Adrenal gland (tissue), 5 donors: ENCODE measurements around the gene NIP7.

Experiments used
- POLR2A ChIP-seq, 2 donors: fragments of 450-650 bp; IDR thresholded peaks; one replicate each; pipeline ENCODE4 v1.6.1; 2017; ENCODE audit warnings: antibody characterized with exemption in 2 of 2, mild to moderate bottlenecking in 2 of 2, moderate library complexity in 1 of 2
- TF ChIP-seq, protein P1 (sequence below), 6 experiments: fragments of 450-650 bp in 4 of 6; fragments of 200-600 bp in 2 of 6; sonication (generic) in 1 of 6; IDR thresholded peaks; 1 replicate in 5 of 6; 2 replicates in 1 of 6; pipeline versions ENCODE4 v1.5.1 to v1.8.0; 2016 to 2021; ENCODE audit warnings: antibody characterized with exemption in 6 of 6, mild to moderate bottlenecking in 2 of 6, moderate library complexity in 1 of 6
- donor health status: DM: no; HTN: no; CAD: no.

DNA sequence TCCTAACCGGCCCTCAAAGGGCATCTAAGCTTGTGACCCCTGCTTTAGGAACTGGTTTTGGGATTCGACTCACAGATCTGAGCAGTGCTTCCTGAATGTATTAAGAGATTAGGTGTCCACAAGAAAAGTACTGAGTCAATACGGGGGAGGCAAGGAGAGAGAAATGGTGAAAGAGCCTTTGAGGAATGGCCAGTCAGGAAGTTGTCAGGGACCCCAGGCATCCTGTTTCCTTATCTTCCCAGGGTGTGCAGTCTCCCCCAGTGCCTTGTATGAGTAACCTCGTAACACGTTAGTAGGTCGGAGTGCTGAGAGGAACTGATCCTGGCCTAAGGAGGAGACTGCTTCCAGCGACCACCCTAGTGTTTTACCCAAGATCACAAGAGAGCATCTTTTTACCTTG lies 28.4 kb downstream of the NIP7 start:
- TF ChIP-seq, protein P1, sequence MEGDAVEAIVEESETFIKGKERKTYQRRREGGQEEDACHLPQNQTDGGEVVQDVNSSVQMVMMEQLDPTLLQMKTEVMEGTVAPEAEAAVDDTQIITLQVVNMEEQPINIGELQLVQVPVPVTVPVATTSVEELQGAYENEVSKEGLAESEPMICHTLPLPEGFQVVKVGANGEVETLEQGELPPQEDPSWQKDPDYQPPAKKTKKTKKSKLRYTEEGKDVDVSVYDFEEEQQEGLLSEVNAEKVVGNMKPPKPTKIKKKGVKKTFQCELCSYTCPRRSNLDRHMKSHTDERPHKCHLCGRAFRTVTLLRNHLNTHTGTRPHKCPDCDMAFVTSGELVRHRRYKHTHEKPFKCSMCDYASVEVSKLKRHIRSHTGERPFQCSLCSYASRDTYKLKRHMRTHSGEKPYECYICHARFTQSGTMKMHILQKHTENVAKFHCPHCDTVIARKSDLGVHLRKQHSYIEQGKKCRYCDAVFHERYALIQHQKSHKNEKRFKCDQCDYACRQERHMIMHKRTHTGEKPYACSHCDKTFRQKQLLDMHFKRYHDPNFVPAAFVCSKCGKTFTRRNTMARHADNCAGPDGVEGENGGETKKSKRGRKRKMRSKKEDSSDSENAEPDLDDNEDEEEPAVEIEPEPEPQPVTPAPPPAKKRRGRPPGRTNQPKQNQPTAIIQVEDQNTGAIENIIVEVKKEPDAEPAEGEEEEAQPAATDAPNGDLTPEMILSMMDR (IDR thresholded peaks at IDR 0.05), result no peak
- no peak for TF ChIP-seq POLR2A (IDR thresholded peaks at IDR 0.05)
